HG02623 (cell line): ENCODE measurements around the gene PPFIA2.

Experiments used
- ATAC-seq: cut with Tn5 transposase; IDR thresholded peaks from one replicate; pipeline ENCODE4 v1.9.1; 2021; ENCODE audit warnings: moderate library complexity; ENCODE audit not compliant: unreplicated experiment

PPFIA2 gene

DNA sequence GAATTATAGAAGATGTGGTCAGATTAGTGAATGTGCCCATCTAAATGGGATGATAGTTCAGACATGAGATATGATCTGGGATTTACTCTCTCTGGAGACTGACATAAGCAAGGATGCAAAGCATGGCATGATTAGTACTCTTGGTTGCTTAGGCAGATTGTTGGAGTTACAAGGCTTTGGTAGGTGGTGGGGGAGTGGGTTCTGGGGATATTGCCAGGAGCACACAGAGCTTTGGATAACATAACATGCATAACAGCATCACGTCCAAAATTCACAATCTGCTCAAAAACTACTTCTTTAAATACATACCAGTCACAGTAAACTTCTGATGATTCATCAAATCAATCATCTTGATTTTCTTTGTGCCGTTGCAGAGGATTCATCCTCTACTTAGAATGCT, 393.9 kb downstream of the PPFIA2 start:
- ATAC-seq: no peak

DNA sequence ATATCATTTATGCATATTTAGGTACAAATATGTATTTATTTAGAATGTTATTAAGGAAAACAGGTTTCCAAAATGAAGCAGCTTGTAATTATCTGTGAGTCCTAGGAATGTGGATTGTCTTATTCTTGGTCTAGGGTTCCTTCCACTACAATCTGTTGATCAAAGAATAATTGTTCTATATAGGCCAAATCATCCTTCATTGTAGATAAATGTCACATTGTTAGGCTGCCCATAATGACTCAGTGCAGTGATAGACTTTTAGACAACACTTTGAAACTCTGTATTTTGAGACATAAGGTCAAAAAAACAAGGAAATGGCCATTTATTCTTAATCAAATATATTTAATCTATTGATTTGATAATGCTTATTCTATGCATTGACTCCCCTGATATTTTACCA, 398.2 kb downstream of the PPFIA2 start:
- ATAC-seq: no peak

DNA sequence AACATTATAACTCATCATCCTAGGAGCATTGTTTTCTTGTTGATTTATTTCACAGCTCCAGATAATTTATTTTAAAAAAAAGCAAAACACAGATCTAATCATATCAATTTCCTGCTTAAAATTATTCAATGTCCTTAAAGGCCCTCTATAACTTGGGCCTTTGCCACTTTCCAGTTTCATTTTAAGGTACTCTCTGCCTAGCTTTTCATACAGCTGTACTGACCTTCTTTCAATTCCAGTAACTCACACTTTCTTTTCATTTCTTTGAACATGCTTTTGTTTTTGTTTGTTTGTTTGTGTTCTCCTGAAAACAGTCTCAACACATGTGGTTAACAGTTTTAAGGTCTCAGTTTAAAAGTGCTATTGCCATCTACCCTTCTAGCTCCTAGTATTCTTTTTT, 399.4 kb downstream of the PPFIA2 start:
- ATAC-seq: no peak

DNA sequence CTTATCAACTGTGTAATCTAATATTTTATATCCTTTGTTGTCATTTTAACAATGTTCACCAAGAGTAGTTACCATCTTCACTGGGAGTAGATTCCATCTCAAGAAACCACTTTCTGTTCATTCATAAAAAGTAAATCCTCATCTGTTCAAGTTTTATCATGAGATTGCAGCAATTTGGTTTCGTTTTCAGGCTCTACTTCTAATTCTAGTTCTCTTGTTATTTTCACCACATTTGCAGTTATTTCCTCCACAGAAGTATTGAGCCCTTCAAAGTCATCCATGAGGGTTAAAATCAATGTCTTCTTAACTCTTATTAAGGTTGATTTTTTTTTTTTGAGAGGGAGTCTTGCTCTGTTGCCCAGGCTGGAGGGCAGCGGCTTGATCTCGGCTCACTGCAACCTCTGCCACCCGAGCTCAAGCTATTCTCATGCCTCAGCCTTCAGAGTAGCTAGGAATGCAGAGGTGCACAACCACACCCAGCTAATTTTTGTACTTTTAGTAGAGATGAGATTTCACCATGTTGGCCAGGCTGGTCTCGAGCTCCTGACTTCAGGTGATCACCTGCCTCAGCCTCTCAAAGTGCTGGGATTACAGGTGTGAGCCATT, 404.7 kb downstream of the PPFIA2 start:
- ATAC-seq: no peak

DNA sequence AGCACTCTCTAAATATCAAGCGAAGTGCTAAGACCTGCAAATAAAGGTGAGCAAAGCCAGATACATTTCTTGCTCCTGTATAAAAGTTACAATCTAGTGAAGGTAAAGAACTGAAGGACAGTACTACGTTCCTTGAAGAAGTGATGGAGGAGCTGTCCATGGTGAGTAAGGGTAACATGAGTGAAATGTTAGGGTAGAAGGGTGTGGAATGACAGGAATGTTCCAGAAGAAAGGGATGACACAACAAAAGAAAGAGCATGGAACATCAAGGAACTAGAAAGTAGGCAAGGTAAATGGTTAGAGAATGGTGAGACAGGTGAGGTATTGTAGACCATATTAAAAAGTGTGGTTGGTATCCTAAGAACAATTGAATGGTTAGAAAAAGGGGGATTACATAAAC, 408.8 kb downstream of the PPFIA2 start:
- no peak for ATAC-seq

DNA sequence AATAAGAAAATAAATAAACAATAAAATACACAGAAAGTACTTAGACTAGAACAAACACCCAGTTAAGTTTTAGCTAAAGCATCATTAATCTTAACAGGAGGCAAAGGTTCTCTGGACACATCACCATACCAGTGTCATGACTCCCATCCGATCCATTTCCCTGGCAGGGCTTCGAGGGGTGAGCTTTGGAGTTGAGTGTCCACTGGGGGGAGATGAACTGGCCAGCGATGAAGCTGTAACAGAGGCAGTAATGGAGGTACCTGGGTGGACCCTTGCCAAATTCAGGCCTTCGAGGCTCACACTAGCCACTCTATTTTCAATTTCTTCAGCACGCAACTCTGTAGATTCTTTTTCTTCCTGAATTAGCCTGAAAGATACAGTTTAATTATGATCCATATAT, 411.7 kb downstream of the PPFIA2 start:
- ATAC-seq: no peak

DNA sequence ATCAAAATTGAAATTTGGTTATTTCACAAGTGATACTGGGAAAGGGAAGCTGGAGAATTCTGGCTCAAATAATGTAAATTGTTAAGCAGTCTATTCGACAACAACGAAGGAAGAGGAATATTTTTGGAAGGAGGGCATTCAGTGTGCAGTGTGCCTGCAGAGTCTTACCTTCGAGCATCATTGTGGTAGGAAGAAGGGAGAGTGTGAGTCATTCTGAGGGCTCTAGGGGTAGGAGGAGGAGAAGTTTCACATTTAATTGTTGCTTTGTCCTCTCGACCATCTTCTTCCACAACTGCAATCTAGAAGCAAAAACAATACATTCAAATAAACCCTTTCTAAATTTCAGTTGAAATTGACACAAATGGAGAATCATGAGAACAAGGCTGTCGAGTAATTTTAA, 418.2 kb downstream of the PPFIA2 start:
- ATAC-seq: no peak

DNA sequence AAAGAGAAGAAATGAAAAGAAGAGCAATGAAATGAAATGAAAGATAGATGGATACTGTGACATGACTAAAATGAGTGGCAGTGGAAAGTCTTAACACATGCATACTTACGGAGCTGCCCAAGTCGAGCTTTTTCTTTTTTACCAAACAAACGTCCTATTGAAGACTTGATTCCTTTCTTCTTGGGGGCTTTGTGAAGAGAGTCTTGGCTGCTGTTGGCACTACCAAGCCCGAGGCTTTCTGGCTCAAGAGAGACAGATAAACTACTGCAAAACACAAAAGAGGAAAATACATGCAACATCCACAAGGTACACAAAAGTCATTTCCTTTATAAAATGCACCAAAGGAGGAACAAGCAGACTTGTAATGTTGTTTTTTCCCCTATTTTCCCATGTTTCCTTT, 420.1 kb downstream of the PPFIA2 start:
- no peak for ATAC-seq

DNA sequence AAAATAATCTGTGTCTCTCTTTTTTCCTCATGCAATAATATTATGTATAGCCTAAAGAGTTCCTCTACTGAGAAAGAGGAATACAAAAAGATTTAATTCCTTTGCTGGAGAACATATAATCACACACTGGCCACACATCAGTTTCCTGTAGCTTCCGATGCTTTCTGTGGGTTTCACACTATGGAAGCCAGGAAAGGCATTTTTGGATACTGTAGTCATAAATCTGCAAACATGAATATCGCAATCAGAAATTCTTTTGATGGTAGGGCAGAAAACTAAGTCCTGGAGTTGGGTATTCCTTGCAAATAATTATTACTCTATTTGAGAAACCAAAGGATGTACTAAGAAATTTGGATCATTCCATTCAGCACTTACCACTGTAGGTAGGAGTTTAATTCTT, 421.3 kb downstream of the PPFIA2 start:
- ATAC-seq: no peak

DNA sequence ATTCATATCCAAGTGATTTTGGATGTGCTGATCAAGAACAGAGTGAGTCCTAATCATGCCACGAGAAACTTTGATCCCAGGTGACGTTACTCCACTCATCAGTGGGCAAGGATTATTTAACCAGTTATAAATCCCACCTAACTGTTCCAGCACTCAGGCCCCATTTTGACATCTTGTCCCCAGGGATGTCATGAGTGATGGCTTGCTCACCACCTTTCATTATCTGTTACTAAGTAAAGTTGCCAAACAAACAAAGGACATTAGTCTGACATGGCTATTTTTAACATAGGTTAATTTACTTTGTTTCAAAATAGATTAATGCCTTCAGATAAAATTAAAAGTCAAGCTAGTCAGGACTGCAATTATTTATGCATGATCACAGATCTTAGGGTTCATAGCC, 425.3 kb downstream of the PPFIA2 start:
- no peak for ATAC-seq

DNA sequence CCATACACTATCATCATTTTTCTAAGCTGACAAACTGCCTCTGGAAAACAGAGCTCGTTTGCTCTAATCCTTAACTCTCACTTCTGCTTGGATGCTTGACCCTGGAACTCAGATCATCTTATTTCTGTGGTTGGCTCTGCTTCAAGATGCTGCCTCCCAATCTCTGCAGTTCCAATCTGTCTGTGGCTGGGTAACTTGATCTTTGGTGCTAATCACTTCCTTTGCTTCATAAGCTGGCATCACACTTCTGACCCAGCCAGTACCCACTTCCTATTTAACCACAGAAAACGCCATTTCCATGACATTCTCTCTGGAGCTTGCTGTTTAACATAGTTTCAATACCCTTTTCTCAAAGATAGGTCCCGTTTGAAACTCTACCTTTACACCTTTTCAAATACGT, 427.1 kb downstream of the PPFIA2 start:
- ATAC-seq: no peak

DNA sequence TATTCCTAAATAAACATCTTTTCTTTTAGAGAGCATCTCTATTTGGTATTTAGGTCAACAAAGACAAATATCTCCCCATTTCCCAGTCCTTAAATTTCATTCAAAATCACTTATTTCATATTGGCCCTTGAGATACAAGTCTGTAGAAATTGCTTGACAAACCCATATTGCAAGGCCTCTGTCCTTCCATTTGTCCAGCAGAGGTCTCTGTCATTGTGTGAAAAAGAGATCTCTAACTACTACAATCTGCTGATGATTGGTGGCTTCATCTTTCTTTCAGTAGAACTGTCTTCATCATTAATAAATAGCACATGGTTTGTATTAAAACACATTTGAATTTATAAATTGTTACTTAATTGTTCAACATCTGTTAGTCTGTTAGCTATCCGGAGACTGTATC, 428.7 kb downstream of the PPFIA2 start:
- no peak for ATAC-seq

DNA sequence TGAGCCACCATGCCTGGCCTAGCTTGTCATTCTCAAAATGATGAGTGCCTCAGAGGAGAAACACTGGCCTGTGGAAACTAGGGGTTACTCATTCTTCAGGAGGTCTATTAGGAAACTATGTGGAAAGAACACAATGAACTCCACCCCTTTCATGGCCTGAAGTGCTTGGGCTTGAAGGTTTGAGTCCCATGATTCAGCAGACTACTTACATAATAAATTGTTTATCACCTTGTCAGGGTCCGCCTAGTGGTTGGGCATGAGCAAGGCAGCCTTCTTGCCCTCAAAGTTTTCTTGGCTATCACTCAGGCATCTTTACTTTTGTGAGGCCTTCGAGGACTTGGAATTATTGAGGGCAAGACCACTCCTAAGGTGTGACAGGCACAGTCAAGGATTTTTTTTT, 430.1 kb downstream of the PPFIA2 start:
- peak; percentile 70 for ATAC-seq

DNA sequence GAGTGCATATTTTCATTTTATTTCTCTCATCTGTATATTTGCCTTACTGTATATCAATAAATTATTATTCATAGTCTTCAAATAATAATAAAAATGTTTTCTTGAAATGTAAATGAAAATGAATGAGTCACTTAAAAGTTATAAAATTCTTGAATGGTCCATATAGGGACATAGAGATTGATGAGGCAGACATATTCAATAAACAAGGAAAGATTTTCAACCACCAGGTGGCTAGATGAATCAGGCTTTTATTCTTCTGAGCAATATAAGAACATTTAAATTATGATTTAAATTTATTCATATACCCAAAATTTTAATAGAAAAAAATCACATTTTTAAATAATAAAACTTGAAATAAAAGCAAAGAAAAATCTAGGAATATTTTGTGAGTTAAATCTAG, 431.7 kb downstream of the PPFIA2 start:
- ATAC-seq: no peak

DNA sequence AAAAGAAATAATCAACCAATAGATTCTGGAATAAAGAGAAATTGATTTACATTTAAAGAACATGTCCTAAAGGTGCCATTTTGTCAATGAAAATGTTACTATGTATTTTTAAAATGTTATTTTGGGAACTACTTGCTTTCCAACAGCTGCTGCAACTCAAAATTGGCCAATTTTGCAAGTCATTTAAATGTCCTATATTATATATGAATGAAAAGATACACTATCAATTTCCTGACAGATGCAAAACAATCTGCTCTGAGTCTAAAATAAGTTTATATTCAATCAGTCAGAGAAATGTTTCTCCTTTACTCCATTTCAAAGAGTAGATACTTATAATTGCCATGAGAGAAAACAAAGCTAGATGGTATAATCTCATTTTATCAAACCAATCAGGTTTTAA, 434.1 kb downstream of the PPFIA2 start:
- ATAC-seq: no peak

DNA sequence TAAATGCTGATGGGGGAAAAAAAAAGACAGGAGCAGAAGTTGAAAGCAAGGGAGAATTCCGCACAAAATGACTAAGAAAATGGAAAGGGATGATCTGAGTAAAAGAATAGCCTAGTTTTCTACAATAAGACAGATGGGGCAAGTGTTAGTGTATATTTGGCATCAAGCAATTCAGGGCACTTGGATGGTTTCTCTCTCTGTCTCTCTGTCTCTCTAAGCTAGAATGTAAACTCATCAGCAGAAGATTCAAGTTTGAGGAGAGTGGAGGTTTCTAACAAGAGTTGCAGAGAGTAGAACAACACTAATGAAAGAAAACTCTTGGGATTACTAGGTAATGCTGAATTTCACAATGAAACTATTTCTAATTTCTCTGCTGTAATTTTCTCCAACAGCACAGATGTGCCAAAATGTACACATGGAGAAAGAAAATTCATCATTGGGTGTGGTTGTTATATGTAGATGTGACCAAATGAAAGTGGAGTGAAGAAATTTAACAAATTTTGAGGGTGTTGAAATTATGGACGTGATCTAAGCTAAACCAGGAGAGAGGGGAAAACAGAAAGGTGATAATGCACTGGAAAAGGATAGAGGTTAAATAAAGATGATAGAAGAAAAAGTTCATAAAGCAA, 444.1 kb downstream of the PPFIA2 start:
- ATAC-seq: no peak

DNA sequence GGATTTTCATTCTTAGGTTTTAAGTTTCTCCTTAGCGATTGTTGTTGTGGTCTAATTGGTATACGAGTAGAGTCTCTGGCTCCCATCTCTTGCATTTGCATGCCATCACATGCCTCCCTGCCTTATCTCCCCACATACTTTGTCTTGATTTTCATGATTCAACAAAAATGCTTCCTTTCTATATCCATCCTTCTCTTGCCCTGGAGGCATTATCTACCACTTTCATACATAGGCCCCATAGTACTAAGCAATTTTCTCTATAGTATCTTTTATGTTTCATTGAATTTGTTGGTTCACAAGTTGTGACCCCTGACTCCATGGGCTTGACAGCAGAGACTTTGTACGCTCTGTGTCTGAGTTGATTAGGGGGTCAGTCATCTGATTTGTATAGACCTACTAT, 455.2 kb downstream of the PPFIA2 start:
- no peak for ATAC-seq

DNA sequence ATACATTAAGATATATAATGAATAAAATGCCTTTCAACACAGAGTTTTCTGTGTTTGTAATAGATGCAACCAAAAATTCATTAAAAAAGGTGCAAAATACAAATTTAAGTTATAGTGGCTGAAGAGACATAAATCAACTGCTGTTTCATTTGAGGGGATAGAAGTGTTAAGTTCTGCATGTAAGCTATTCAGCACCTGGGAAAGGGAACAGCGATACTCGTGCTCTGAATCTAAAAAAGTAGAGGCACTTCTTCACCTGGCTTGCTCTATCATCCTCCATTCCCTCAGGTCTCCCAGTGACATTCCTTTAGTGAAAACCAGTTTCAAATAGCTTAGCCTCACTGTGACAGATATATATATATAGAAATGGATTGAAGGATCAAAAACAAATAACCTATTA, 458.7 kb downstream of the PPFIA2 start:
- ATAC-seq: no peak

DNA sequence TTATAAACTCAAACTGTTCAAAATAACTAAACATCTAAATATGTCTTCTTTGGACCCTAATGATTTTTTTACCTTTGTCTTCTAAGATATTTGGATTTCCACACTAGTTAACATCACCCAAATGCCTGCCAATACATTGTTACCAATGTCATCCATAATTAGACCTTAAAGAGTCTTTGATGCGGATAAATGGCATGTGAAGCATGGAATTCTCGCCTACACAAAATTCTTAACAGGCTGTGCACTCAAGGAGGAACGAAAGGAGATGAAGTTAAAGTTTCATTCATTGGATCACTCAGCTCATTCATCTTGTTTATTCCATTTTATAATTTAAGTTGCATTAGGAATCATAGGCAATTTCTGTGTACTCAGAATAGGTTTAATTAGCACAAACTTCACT, 461.5 kb downstream of the PPFIA2 start:
- ATAC-seq: no peak

DNA sequence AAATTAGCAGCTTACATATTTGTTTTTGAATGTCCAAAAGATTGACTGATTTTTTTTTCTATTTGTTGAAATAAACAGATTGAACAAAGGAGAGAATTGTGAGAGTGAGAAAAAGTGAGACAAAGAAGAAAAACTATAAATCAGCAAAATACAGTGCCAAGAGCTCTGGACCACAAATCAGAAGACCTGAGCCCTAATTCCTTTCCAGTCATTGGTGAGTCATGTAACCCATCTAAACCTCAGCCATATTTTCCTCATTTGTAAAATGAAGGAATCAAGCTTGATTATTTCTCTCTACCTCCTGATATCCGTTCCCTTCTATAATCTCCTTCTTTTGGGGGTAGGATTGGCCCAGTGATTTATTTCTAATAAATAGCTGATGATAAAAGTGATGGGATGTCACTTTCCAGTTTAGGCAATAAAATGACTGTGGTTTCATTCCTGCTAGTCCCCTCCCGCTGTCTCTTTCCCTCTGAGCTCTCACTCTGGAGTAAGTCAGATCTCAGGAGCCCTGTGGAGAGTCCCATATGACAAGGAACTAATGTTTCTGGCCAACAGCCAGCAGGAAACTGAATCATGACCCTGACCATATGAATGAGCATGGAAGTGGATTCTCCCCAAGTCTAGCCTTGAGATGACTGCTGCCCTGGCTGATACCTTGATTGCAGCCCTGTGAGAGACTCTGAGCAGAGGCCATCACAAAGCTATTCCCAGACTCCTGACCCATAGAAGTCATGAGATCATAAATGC, 462.4 kb downstream of the PPFIA2 start:
- no peak for ATAC-seq

DNA sequence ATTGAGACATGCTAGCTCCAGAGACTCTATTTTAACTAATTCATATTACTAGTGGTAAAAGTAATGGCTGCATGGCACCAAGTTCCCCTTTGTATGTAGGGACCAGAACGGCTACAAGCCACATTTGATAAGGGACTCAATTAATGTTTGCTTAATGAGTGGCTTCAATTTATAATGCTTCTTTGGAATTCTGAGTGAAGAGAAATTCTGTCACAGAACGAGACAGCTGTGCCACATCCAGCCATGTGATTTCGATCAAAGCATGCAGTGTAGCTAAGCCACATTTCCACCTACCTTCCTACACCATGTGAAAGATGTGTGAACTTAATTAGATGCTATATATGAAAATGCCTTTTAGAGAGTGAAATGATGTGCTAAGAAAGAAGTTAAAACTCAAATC, 463.9 kb downstream of the PPFIA2 start:
- ATAC-seq: no peak

DNA sequence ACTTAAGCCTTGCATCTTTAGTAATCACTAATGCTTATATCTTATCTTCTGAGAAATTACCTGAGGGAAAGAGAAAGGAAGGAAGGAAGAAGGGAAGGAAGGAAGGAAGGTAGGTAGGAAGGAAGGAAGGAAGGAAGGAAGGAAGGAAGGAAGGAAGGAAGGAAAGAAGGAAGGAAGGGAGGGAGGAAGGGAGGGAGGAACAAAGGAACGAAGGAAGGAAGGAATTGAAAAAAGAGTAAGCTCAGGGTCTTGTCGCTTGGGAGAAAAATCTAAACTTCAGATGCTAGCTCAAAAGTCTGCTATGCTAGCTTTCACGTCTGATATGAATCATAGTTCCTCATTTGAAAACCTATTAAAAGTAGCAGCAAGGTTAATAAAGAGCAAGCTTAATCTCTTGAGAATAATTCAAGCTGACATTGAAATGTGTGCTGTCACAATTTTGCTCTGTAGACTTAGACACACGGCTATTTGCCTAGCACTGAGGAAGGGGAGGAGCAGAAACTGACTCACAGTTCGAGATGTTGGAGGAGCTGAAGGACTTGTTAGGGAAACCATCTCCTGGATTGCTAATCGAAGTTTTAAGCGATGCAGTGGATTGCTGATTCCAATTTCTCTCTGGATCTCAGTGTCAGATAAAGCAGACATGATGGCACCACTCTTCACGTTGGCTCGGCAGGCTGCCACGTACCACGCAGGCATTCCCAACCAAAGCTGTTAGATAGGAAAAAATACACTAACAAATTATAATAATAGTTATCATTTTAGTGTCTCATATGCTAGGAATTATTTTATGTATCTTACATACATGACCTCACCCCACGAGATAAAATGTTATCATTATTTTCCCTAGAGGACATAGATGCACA, 464.6 kb downstream of the PPFIA2 start:
- no peak for ATAC-seq
